ENCODE results near the gene CLEC3B. TPM values are rescaled to one million over a fixed set of nuclear protein-coding genes. Genes with fewer than 3 reads are reported as not detected.

CLEC3B gene
- polyA plus RNA-seq, 4 donors, result 27.0 to 76.6 (median 35.8) TPM

GRCh38 chr3:45002720-45003119 lies 23.4 kb upstream of the CLEC3B start:
- no peak for DNase-seq (ENCODE audit: low read depth in 4 of 4, low spot score in 3 of 4)

GRCh38 chr3:45003406-45003805 lies 22.7 kb upstream of the CLEC3B start:
- DNase-seq (ENCODE audit: low read depth in 4 of 4, low spot score in 3 of 4), result no peak

- DNase-seq (ENCODE audit: low read depth in 4 of 4, low spot score in 3 of 4), result no peak
These were observed 22.2 kb upstream of the CLEC3B start for GRCh38 chr3:45003859-45004258.

GRCh38 chr3:45007091-45007490 lies 19.0 kb upstream of the CLEC3B start:
- no peak for DNase-seq (ENCODE audit: low read depth in 4 of 4, low spot score in 3 of 4)

GRCh38 chr3:45008117-45008516 lies 18.0 kb upstream of the CLEC3B start:
- DNase-seq (ENCODE audit: low read depth in 4 of 4, low spot score in 3 of 4), result no peak

GRCh38 chr3:45009868-45010267 lies 16.2 kb upstream of the CLEC3B start:
- DNase-seq (ENCODE audit: low read depth in 4 of 4, low spot score in 3 of 4), result no peak

- no peak for DNase-seq (ENCODE audit: low read depth in 4 of 4, low spot score in 3 of 4)
These were observed 15.2 kb upstream of the CLEC3B start for GRCh38 chr3:45010811-45011333.

GRCh38 chr3:45011756-45012508 lies 14.2 kb upstream of the CLEC3B start:
- DNase-seq (ENCODE audit: low read depth in 4 of 4, low spot score in 3 of 4), result peak in 1 of 4 donors; percentile 31

- no peak for DNase-seq (ENCODE audit: low read depth in 4 of 4, low spot score in 3 of 4)
These were observed 13.5 kb upstream of the CLEC3B start for GRCh38 chr3:45012577-45012976.

GRCh38 chr3:45016916-45017315 lies 9.2 kb upstream of the CLEC3B start:
- DNase-seq (ENCODE audit: low read depth in 4 of 4, low spot score in 3 of 4), result no peak

GRCh38 chr3:45017821-45018220 lies 8.3 kb upstream of the CLEC3B start:
- no peak for DNase-seq (ENCODE audit: low read depth in 4 of 4, low spot score in 3 of 4)

GRCh38 chr3:45020534-45020933 lies 5.6 kb upstream of the CLEC3B start:
- DNase-seq (ENCODE audit: low read depth in 4 of 4, low spot score in 3 of 4), result no peak

GRCh38 chr3:45021524-45022297 lies 4.4 kb upstream of the CLEC3B start:
- no peak for DNase-seq (ENCODE audit: low read depth in 4 of 4, low spot score in 3 of 4)

GRCh38 chr3:45023675-45024074 lies 2.4 kb upstream of the CLEC3B start:
- no peak for DNase-seq (ENCODE audit: low read depth in 4 of 4, low spot score in 3 of 4)

- DNase-seq (ENCODE audit: low read depth in 4 of 4, low spot score in 3 of 4), result no peak
These were observed 1.4 kb upstream of the CLEC3B start for GRCh38 chr3:45024542-45025255.

GRCh38 chr3:45026957-45027356 lies 854 bp downstream of the CLEC3B start:
- DNase-seq (ENCODE audit: low read depth in 4 of 4, low spot score in 3 of 4), result no peak

GRCh38 chr3:45027441-45027840 lies 1.3 kb downstream of the CLEC3B start:
- DNase-seq (ENCODE audit: low read depth in 4 of 4, low spot score in 3 of 4), result no peak

GRCh38 chr3:45029216-45029615 lies 3.1 kb downstream of the CLEC3B start:
- DNase-seq (ENCODE audit: low read depth in 4 of 4, low spot score in 3 of 4), result no peak

GRCh38 chr3:45029661-45030060 lies 3.6 kb downstream of the CLEC3B start:
- no peak for DNase-seq (ENCODE audit: low read depth in 4 of 4, low spot score in 3 of 4)

GRCh38 chr3:45031531-45031930 lies 5.4 kb downstream of the CLEC3B start:
- no peak for DNase-seq (ENCODE audit: low read depth in 4 of 4, low spot score in 3 of 4)

- no peak for DNase-seq (ENCODE audit: low read depth in 4 of 4, low spot score in 3 of 4)
These were observed 6.0 kb downstream of the CLEC3B start for GRCh38 chr3:45032113-45032512.

All from left renal pelvis (tissue), 4 donors.